SK-N-MC (cell line): ENCODE results near the gene TAOK1.
A peak's percentile ranks its signal among the peaks of the same experiment; 100 is the strongest.

Experiments used
- DNase-seq: peaks from one replicate; pipeline ENCODE4 v3.0.0-alpha.2; 2011; ENCODE audit warnings: low read depth, low spot score
- H3K27ac ChIP-seq: fragments of 200-600 bp; sonication (generic); 2 replicates; pipeline ENCODE4 v1.5.1; 2016; ENCODE audit warnings: mixed run types
- H3K36me3 ChIP-seq: fragments of 200-600 bp; sonication (generic); 2 replicates; pipeline ENCODE4 v1.6.1; 2017; ENCODE audit warnings: antibody characterized with exemption, low read length, mixed read lengths; ENCODE audit not compliant: insufficient read depth
- H3K4me3 ChIP-seq: fragments of 200-600 bp; sonication (generic); 2 replicates; pipeline ENCODE4 v1.5.1; 2016
- H3K9ac ChIP-seq: fragments of 200-600 bp; sonication (generic); 2 replicates; pipeline ENCODE4 v1.8.0; 2017; ENCODE audit warnings: mixed run types, mixed read lengths; ENCODE audit not compliant: insufficient read length
- H3K9me3 ChIP-seq: fragments of 200-600 bp; sonication (generic); 2 replicates; pipeline ENCODE4 v1.6.1; 2017; ENCODE audit warnings: low read depth, mild to moderate bottlenecking, antibody characterized with exemption, low read length, moderate library complexity, mixed read lengths
- EZH2 ChIP-seq: fragments of 200-600 bp; sonication (generic); IDR thresholded peaks from one replicate; pipeline ENCODE4 v1.6.1; 2017; ENCODE audit warnings: antibody characterized with exemption
- FOXP2 ChIP-seq: optimal IDR thresholded peaks from 2 replicates; pipeline ENCODE3; 2011; ENCODE audit warnings: mild to moderate bottlenecking, moderate library complexity; ENCODE audit not compliant: insufficient read depth; ENCODE audit errors: extremely low read length, control extremely low read depth
- POLR2AphosphoS5 ChIP-seq: IDR thresholded peaks from 2 replicates; pipeline ENCODE4 v1.6.1; 2012; ENCODE audit warnings: mild to moderate bottlenecking, low read depth, low read length, borderline replicate concordance

Gene TAOK1

DNA sequence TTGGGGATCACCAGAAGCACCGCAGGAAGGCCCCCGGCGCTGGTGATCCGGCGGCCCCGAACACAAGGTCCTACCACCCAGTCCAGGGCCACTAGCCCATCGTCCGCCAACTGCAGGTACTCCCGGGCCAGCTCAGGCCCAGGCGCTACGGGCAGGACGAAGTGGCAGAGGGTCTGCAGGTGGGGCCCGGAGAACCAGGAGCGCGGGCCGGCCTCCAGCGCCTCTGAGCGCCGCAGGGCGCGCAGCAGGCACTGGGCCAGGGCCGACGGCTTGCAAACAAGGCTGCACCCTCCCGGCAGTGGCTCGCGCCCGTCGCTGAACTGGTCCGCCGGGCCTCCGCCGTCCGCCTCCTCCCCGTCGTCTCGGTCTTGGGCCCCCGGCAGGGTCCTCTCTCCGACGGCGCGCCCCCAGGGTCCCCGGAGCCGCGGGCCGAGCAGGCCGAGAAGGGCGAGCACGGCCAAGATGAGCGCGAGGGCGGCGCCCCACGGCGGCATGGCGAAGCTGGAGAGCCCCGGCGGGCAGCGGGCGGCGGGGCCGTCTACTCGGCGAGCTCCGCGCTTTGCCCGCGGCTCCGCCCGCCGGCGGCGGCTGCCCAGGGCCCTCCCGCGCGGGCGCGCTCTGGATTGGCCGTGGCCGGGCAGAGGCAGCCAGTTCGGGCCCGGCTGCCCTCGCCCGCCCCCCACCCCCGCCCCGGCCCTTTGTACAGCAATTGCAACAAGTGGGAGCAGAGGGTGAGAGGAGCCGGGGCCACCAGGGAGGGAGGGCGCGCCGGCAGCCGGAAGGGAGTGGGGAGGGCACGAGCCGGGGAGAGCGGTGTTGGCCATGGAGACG, 176.5 kb downstream of the TAOK1 start, which contains the start of gene ABHD15:
Gene ABHD15, minus strand, starts transcription at position 565 of the 831 bp plus-strand sequence. Its CDS starts 71 bp downstream, at position 494.
- TF ChIP-seq FOXP2 (no peak), EZH2 (no peak), POLR2AphosphoS5 (no peak)
- no peak for DNase-seq
- no peak within 1 kb of the TSS for H3K27ac ChIP-seq
- H3K9ac ChIP-seq = peak within 1 kb of the TSS; percentile 65
- H3K4me3 ChIP-seq = peak within 1 kb of the TSS; percentile 98
- H3K9me3 ChIP-seq = no peaks in the 10 kb centered on the region
- H3K36me3 ChIP-seq = no peaks in the 10 kb centered on the region

GRCh38 chr17:29567304-29567553, 177.1 kb downstream of the TAOK1 start:
- DNase-seq = no peak
- H3K9me3 ChIP-seq = no peaks in the 10 kb centered on the region
- TF ChIP-seq EZH2 = no peak
- peak overlapping the region; percentile 98 for H3K4me3 ChIP-seq
- no peak overlapping the region for H3K27ac ChIP-seq
- H3K9ac ChIP-seq = no peak overlapping the region
- no peaks in the 10 kb centered on the region for H3K36me3 ChIP-seq

DNA sequence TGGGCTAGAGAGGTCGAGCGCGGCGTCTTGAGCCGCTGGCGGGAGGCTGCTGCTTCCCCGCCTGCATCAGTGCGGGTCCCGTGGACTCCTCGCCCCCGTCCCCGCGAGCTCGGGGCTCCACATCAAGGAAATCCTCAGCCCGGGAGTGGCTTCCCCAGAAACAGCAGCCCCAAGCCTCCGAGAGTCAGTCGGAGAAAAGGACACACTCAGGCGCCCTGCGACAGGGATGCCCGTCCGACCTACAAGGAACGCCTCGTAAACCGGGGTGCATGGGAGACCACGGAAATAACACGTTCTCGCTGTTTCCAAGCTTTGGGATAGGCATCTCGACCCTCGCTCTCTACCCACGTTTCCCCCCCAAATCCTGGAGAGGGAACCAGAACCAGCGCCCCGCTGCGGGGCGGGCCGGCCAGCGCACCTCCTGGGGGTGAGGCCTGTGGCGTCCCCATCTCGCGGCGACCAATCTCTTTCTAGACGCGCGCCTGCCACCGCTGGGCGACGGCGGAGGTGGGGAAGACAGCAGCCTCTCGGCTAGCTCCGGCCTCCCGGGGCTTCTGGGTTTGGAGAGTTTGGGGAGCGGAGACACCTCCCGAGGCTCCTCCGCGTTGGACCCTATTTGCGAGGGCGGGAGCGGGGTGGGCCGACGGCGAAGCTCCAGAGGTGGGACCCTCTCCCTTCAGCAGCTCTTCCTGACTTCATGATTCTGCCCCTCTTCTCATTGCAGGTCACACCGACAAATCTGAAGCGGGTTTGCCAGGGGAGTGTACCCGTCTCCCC, 177.6 kb downstream of the TAOK1 start:
- peak overlapping the region; percentile 57; the same call in 1 of the 2 replicates for H3K27ac ChIP-seq
- peak overlapping the region; percentile 98 for H3K4me3 ChIP-seq
- TF ChIP-seq EZH2 (no peak), POLR2AphosphoS5 (no peak), FOXP2 (no peak)
- H3K9me3 ChIP-seq = no peaks in the 10 kb centered on the region
- no peak for DNase-seq
- H3K36me3 ChIP-seq = no peaks in the 10 kb centered on the region
- peak overlapping the region; percentile 65 for H3K9ac ChIP-seq

DNA sequence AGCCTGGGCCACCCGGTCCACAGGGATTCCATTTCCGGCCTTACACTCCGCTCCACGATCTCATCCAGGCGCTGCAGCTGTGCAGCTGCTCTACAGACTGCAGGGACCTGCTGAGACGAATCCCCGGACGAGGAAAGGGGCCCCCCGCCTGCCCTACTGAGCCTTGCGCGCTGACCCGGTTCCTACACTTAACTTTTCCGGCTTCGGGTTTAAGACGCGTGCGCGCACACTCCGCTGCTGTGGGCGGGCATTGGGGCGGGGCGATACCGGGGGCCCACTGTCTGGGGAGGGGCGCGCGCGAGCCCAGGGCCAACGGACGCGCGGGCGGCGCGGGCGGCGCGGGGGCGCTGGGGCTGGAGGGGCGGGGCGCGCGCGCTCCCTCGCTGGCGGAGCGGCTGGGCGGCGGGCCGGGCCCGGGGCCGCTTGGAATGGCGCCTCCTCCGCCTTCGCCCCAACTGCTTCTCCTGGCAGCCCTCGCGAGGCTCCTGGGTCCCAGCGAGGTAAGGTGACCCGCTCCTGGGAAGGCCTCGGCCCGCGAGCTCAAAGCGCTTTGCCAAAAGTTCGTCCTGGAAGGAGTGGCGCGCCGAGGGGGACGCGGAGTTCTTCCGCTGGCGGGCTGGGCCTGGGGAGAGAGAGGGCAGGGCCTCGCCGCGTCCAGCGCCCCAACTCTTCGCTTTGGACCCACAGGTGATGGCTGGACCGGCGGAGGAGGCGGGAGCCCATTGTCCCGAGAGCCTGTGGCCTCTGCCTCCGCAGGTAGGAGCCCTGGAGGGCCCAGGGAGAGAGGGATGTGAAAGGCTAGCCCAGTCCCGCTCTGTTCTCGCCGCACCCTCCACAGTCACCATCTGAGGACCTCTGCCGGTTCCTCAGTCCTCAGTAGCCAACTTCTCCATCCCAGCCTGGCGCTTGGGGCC, 178.4 kb downstream of the TAOK1 start, which contains the start of gene TP53I13:
Gene TP53I13, plus strand, starts transcription at position 371 of the 914 bp plus-strand sequence. Its CDS starts 58 bp downstream, at position 429.
- TF ChIP-seq POLR2AphosphoS5 (peak; percentile 85), EZH2 (no peak), FOXP2 (no peak)
- peak within 1 kb of the TSS; percentile 98 for H3K4me3 ChIP-seq
- H3K36me3 ChIP-seq = no peaks in the 10 kb centered on the region
- peak within 1 kb of the TSS; percentile 57; the same call in 1 of the 2 replicates for H3K27ac ChIP-seq
- peak; percentile 37 for DNase-seq
- H3K9ac ChIP-seq = peak within 1 kb of the TSS; percentile 78
- H3K9me3 ChIP-seq = no peaks in the 10 kb centered on the region

- H3K9me3 ChIP-seq = no peaks in the 10 kb centered on the region
- no peak overlapping the region for H3K27ac ChIP-seq
- H3K4me3 ChIP-seq = peak overlapping the region; percentile 98
- no peak for DNase-seq
- TF ChIP-seq EZH2 (no peak), FOXP2 (no peak), POLR2AphosphoS5 (no peak)
- no peaks in the 10 kb centered on the region; the same call in 1 of the 2 replicates for H3K36me3 ChIP-seq
- peak overlapping the region; percentile 78 for H3K9ac ChIP-seq
Measured at GRCh38 chr17:29569245-29569950, 179.2 kb downstream of the TAOK1 start.

GRCh38 chr17:29570521-29570920, 180.4 kb downstream of the TAOK1 start:
- Histone ChIP-seq H3K9me3 (no peaks in the 10 kb centered on the region), H3K27ac (no peak overlapping the region), H3K4me3 (no peak overlapping the region), H3K9ac (no peak overlapping the region), H3K36me3 (no peaks in the 10 kb centered on the region; the same call in 1 of the 2 replicates)
- TF ChIP-seq EZH2 (no peak), POLR2AphosphoS5 (no peak), FOXP2 (no peak)
- DNase-seq = no peak

DNA sequence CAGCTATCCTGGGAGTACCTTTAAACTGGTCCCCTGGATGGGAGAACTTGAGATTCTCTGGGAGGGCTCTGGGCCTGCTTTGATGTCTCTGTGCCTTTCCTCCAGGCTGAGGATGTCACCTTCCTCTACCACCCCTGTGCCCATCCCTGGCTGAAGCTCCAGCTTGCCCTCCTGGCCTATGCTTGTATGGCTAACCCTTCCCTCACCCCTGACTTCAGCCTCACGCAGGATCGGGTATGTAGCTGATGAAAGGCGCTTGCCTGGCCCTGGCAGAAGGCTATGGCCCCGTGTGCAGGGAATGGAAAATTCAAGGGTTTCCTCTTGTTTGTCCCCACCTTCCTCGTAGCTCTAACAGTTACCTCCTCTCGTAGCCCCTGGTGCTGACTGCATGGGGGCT, 181.3 kb downstream of the TAOK1 start:
- no peak overlapping the region for H3K9ac ChIP-seq
- no peak overlapping the region for H3K4me3 ChIP-seq
- H3K36me3 ChIP-seq = peaks cover 7% of the 10 kb centered on the region; the same call in 1 of the 2 replicates
- no peaks in the 10 kb centered on the region for H3K9me3 ChIP-seq
- DNase-seq = no peak
- H3K27ac ChIP-seq = no peak overlapping the region
- TF ChIP-seq EZH2 (no peak), POLR2AphosphoS5 (no peak), FOXP2 (no peak)
